ENCODE data around the gene TBPL1.
A peak's percentile ranks its signal among the peaks of the same experiment; 100 is the strongest.
"Not testable (repeated sequence)": the region's sequence is repeated elsewhere in the genome, so short reads cannot be mapped to it uniquely, and the experiment has no call there.

Gene TBPL1

DNA sequence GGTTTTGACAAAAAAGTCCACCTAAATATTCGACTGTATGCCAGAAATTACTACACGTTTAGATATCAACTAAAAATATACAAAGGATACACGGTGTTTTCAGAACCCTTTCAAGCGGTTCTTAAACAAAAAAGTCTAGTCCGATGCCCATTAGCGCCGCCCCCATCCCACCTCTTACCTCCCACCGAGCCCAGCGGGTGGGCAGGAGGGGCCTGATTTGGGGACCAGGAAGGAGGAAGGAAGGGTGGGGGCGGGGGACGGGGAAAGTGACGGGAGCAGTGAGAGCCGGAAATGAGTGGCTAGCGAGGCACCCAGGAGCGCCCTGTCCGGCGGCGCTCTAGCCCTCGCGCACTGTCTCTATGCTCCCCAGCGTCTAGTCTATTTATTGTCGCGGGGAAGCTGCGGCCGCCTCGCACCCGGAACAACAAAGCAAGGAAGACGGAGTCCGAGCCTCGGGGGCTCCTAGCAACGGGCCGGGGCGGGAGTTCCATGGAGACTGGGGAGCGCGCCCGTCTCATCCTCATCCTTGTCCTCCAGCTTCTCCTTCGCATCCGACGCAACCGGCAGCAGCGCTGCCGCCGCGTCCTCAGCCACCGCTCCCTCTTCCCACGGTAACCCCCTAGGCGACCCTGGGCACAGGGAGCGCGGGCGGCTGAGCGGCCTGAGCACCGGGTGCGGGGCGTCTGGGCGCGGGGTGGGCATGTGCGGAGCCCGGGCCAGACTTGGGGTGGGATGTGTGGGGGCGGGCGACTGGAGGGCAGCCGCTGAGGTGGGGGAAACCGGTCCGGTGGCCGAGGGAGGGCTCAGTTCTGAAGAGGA lies at the start of gene TBPL1:
TBPL1 (plus strand) TSS at position 410 of the 819 bp plus-strand sequence. CDS start 26,902 bp downstream, outside the sequence.
- H3K27me3 ChIP-seq (ENCODE audit: insufficient read depth, low read length), result peaks cover 12% of the 10 kb centered on the region; the same call in 1 of the 2 replicates
- no peaks in the 10 kb centered on the region for H3K36me3 ChIP-seq (ENCODE audit: insufficient read depth, low read depth, low read length)
- H3K27ac ChIP-seq (ENCODE audit: low read length), result no peak within 1 kb of the TSS
- peaks cover 15% of the 10 kb centered on the region for H3K4me1 ChIP-seq (ENCODE audit: insufficient read depth, low read length)
- H3K4me3 ChIP-seq (ENCODE audit: low read length), result peak within 1 kb of the TSS; percentile 98
- H3K9ac ChIP-seq (ENCODE audit: low read depth, low read length), result peak within 1 kb of the TSS; percentile 80; the same call in 1 of the 2 replicates
- H3K9me3 ChIP-seq (ENCODE audit: insufficient read depth, low read depth, low read length), result no peaks in the 10 kb centered on the region

DNA sequence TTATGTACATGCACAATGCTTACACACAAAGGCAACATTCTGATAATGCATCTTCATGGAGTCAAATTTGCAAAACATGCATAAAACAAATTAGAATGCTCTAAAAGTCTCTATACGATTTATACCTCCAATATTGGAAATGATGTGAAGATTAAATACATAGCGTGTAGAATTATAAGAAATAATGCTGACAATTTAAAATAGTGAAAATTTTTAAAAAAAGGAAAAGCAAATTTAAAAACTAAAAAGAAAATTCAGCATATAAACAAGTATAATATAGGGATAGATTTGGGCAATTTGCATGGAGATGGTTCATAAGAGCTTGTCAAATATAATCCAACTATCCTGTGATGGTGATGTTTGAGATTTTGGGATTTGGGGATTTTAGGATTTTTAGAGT lies 49.2 kb upstream of the TBPL1 start:
- no peaks in the 10 kb centered on the region for H3K4me1 ChIP-seq (ENCODE audit: insufficient read depth, low read length)
- H3K27me3 ChIP-seq (ENCODE audit: insufficient read depth, low read length), result peaks cover 3% of the 10 kb centered on the region
- no peak overlapping the region for H3K9ac ChIP-seq (ENCODE audit: low read depth, low read length)
- no peak overlapping the region for H3K27ac ChIP-seq (ENCODE audit: low read length)
- H3K9me3 ChIP-seq (ENCODE audit: insufficient read depth, low read depth, low read length), result no peaks in the 10 kb centered on the region
- no peaks in the 10 kb centered on the region for H3K36me3 ChIP-seq (ENCODE audit: insufficient read depth, low read depth, low read length)
- no peak overlapping the region for H3K4me3 ChIP-seq (ENCODE audit: low read length)

- Histone ChIP-seq H3K9ac (ENCODE audit: low read depth, low read length) (no peak overlapping the region), H3K36me3 (ENCODE audit: insufficient read depth, low read depth, low read length) (no peaks in the 10 kb centered on the region), H3K27ac (ENCODE audit: low read length) (no peak overlapping the region), H3K9me3 (ENCODE audit: insufficient read depth, low read depth, low read length) (no peaks in the 10 kb centered on the region), H3K4me1 (ENCODE audit: insufficient read depth, low read length) (no peaks in the 10 kb centered on the region), H3K27me3 (ENCODE audit: insufficient read depth, low read length) (no peaks in the 10 kb centered on the region; the same call in 1 of the 2 replicates), H3K4me3 (ENCODE audit: low read length) (no peak overlapping the region)
Observed at GRCh38 chr6:133906050-133906449, 47.0 kb upstream of the TBPL1 start.

DNA sequence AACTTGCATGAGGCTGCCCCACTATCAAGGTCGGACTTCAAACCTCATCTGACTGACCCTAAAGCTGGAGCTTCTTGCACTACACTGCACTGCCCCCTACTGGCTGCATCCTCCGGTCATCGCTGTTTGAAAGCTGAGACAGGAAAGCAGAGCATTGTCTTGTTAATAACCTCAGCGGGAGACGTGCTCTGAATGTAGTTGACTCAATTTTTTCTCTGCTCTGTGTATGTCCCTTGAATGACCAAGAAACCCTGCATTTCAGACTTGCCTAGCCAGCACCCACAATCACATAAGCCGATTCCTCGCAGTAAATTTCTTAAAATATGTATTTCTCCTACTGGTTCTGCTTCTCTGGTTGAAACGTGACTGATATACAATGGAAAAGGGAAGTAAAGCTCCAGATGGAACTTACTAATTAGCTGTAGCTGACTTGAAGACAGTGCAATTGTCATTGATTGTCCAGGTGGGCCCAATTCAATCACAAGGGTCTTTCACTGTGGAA lies 36.3 kb upstream of the TBPL1 start:
- peak overlapping the region; percentile 52; the same call in 1 of the 2 replicates for H3K4me3 ChIP-seq (ENCODE audit: low read length)
- peak overlapping the region; percentile 66 for H3K27ac ChIP-seq (ENCODE audit: low read length)

GRCh38 chr6:133917781-133918180 lies 35.2 kb upstream of the TBPL1 start:
- Histone ChIP-seq H3K27me3 (ENCODE audit: insufficient read depth, low read length) (no peaks in the 10 kb centered on the region), H3K27ac (ENCODE audit: low read length) (no peak overlapping the region), H3K36me3 (ENCODE audit: insufficient read depth, low read depth, low read length) (no peaks in the 10 kb centered on the region), H3K4me1 (ENCODE audit: insufficient read depth, low read length) (peaks cover 9% of the 10 kb centered on the region), H3K9ac (ENCODE audit: low read depth, low read length) (no peak overlapping the region), H3K9me3 (ENCODE audit: insufficient read depth, low read depth, low read length) (peaks cover 11% of the 10 kb centered on the region; the same call in 1 of the 2 replicates), H3K4me3 (ENCODE audit: low read length) (no peak overlapping the region)

More for the DNA sequence above, 36.3 kb upstream of the TBPL1 start:
- Histone ChIP-seq H3K9ac (ENCODE audit: low read depth, low read length) (peak overlapping the region; percentile 52; the same call in 1 of the 2 replicates), H3K27me3 (ENCODE audit: insufficient read depth, low read length) (no peaks in the 10 kb centered on the region), H3K4me1 (ENCODE audit: insufficient read depth, low read length) (peaks cover 9% of the 10 kb centered on the region), H3K36me3 (ENCODE audit: insufficient read depth, low read depth, low read length) (no peaks in the 10 kb centered on the region), H3K9me3 (ENCODE audit: insufficient read depth, low read depth, low read length) (peaks cover 11% of the 10 kb centered on the region; the same call in 1 of the 2 replicates)

GRCh38 chr6:133918208-133918930 lies 34.7 kb upstream of the TBPL1 start:
- H3K36me3 ChIP-seq (ENCODE audit: insufficient read depth, low read depth, low read length), result no peaks in the 10 kb centered on the region
- H3K4me3 ChIP-seq (ENCODE audit: low read length), result no peak overlapping the region
- H3K4me1 ChIP-seq (ENCODE audit: insufficient read depth, low read length), result peaks cover 9% of the 10 kb centered on the region
- H3K27ac ChIP-seq (ENCODE audit: low read length), result no peak overlapping the region
- H3K9ac ChIP-seq (ENCODE audit: low read depth, low read length), result no peak overlapping the region
- H3K9me3 ChIP-seq (ENCODE audit: insufficient read depth, low read depth, low read length), result peaks cover 10% of the 10 kb centered on the region; the same call in 1 of the 2 replicates
- H3K27me3 ChIP-seq (ENCODE audit: insufficient read depth, low read length), result no peaks in the 10 kb centered on the region

DNA sequence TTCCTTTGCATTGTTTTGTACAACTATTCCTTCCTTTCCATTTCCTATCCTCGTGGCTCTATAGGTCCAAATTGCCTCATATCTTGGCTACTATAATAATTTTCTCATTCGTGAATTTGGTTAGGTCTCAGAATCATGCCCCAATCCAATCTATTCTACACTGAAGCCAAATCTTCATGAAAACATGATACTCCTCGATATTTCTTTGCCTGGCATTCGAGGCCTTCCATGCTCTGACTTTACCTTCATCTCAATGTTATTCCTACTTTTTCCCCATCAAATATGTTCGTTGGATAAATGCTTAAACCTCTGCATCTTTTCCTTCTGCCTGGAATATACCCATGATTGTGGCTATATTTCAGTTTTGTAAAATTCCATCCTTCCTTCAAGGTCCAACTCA lies 33.7 kb upstream of the TBPL1 start:
- Histone ChIP-seq H3K4me1 (ENCODE audit: insufficient read depth, low read length) (peaks cover 9% of the 10 kb centered on the region), H3K27me3 (ENCODE audit: insufficient read depth, low read length) (no peaks in the 10 kb centered on the region), H3K36me3 (ENCODE audit: insufficient read depth, low read depth, low read length) (no peaks in the 10 kb centered on the region)

GRCh38 chr6:133921249-133921859 lies 31.7 kb upstream of the TBPL1 start:
- no peak overlapping the region for H3K9ac ChIP-seq (ENCODE audit: low read depth, low read length)
- no peaks in the 10 kb centered on the region for H3K9me3 ChIP-seq (ENCODE audit: insufficient read depth, low read depth, low read length)
- no peak overlapping the region for H3K4me3 ChIP-seq (ENCODE audit: low read length)
- H3K27ac ChIP-seq (ENCODE audit: low read length), result no peak overlapping the region
- no peaks in the 10 kb centered on the region for H3K36me3 ChIP-seq (ENCODE audit: insufficient read depth, low read depth, low read length)
- no peaks in the 10 kb centered on the region for H3K27me3 ChIP-seq (ENCODE audit: insufficient read depth, low read length)
- H3K4me1 ChIP-seq (ENCODE audit: insufficient read depth, low read length), result peaks cover 9% of the 10 kb centered on the region

More for the DNA sequence above, 33.7 kb upstream of the TBPL1 start:
- Histone ChIP-seq H3K9me3 (ENCODE audit: insufficient read depth, low read depth, low read length) (no peaks in the 10 kb centered on the region), H3K4me3 (ENCODE audit: low read length) (no peak overlapping the region), H3K27ac (ENCODE audit: low read length) (no peak overlapping the region), H3K9ac (ENCODE audit: low read depth, low read length) (no peak overlapping the region)

GRCh38 chr6:133923938-133924593 lies 29.0 kb upstream of the TBPL1 start:
- H3K27me3 ChIP-seq (ENCODE audit: insufficient read depth, low read length), result no peaks in the 10 kb centered on the region
- H3K36me3 ChIP-seq (ENCODE audit: insufficient read depth, low read depth, low read length), result no peaks in the 10 kb centered on the region
- no peaks in the 10 kb centered on the region for H3K9me3 ChIP-seq (ENCODE audit: insufficient read depth, low read depth, low read length)
- no peak overlapping the region; the same call in 1 of the 2 replicates for H3K9ac ChIP-seq (ENCODE audit: low read depth, low read length)
- H3K4me1 ChIP-seq (ENCODE audit: insufficient read depth, low read length), result no peaks in the 10 kb centered on the region; the same call in 1 of the 2 replicates
- peak overlapping the region; percentile 25; the same call in 1 of the 2 replicates for H3K4me3 ChIP-seq (ENCODE audit: low read length)
- no peak overlapping the region for H3K27ac ChIP-seq (ENCODE audit: low read length)

- H3K4me1 ChIP-seq (ENCODE audit: insufficient read depth, low read length); H3K27me3 ChIP-seq (ENCODE audit: insufficient read depth, low read length); H3K4me3 ChIP-seq (ENCODE audit: low read length); H3K36me3 ChIP-seq (ENCODE audit: insufficient read depth, low read depth, low read length); H3K9ac ChIP-seq (ENCODE audit: low read depth, low read length); H3K9me3 ChIP-seq (ENCODE audit: insufficient read depth, low read depth, low read length); H3K27ac ChIP-seq (ENCODE audit: low read length): not testable (repeated sequence)
Observed at GRCh38 chr6:133931221-133931620, 21.8 kb upstream of the TBPL1 start.

DNA sequence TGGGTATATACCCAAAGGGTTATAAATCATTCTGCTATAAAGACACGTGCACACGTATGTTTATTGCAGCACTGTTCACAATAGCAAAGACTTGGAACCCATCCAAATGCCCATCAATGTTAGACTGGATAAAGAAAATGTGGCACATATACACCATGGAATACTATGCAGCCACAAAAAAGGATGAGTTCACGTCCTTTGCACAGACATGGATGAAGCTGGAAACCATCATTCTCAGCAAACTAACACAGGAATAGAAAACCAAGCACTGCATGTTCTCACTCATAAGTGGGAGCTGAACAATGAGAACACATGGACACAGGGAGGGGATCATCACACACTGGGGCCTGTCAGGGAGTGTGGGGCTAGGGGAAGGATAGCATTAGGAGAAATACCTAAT lies 16.7 kb upstream of the TBPL1 start:
- not testable (repeated sequence) for H3K9ac ChIP-seq (ENCODE audit: low read depth, low read length); H3K27ac ChIP-seq (ENCODE audit: low read length)

More for the DNA sequence above, 16.7 kb upstream of the TBPL1 start:
- H3K4me1 ChIP-seq (ENCODE audit: insufficient read depth, low read length); H3K27me3 ChIP-seq (ENCODE audit: insufficient read depth, low read length); H3K4me3 ChIP-seq (ENCODE audit: low read length); H3K9me3 ChIP-seq (ENCODE audit: insufficient read depth, low read depth, low read length); H3K36me3 ChIP-seq (ENCODE audit: insufficient read depth, low read depth, low read length): not testable (repeated sequence)
